ENCODE data around the gene STAT5A. TPM values are rescaled to one million over a fixed set of nuclear protein-coding genes. Genes with fewer than 3 reads are reported as not detected.

STAT5A gene
- total and polyA plus RNA-seq, 9 of the 15 experiments (the other 6 are each of a cell fraction or from before 2014, with no cell fraction given), result 79.9 to 415 (median 196) TPM

GRCh38 chr17:42312285-42313130 is 24.2 kb downstream of the STAT5A start (continued):
- TF ChIP-seq ZNF12 (CRISPR knock-in tag; IDR thresholded peaks at IDR 0.05), result no peak
- TF ChIP-seq ZNF764 (CRISPR knock-in tag; IDR thresholded peaks at IDR 0.05; ENCODE audit: low read depth), result no peak
- peak; percentile 98 for TF ChIP-seq ZBTB7A (IDR thresholded peaks at IDR 0.05; ENCODE audit: borderline replicate concordance, control insufficient read depth, low read depth, low read length)
- peak; percentile 79 for TF ChIP-seq MTA2 (IDR thresholded peaks at IDR 0.05; ENCODE audit: low read depth)
- peak; percentile 76; the same call in 1 of the 2 replicates for TF ChIP-seq HIVEP1 (CRISPR knock-in tag; IDR thresholded peaks at IDR 0.05)
- TF ChIP-seq MYNN (IDR thresholded peaks at IDR 0.05), result peak; percentile 94
- no peak for TF ChIP-seq MYNN (CRISPR knock-in tag; IDR thresholded peaks at IDR 0.05)
- TF ChIP-seq MBD1 (CRISPR knock-in tag; IDR thresholded peaks at IDR 0.05), result no peak
- no peak for TF ChIP-seq ARID3A (IDR thresholded peaks at IDR 0.05; ENCODE audit: borderline replicate concordance, low read depth, low read length)
- TF ChIP-seq ZMIZ1 (IDR thresholded peaks at IDR 0.05; ENCODE audit: low read depth in 2 of 2, low read length in 2 of 2), result peak in 1 of 2 experiments; percentile 92; a peak in 2 of 4 replicates
- no peak for TF ChIP-seq U2AF1 (optimal IDR thresholded peaks at IDR 0.05; ENCODE audit: low read depth, low read length)
- no peak for TF ChIP-seq LCOR (CRISPR knock-in tag; IDR thresholded peaks at IDR 0.05)
- TF ChIP-seq HDAC8 (tag; IDR thresholded peaks at IDR 0.05), result 0 out of 2 replicates have a peak, but pooled peaks have one; percentile 38
- no peak for TF ChIP-seq BCL6 (CRISPR knock-in tag; IDR thresholded peaks at IDR 0.05)
- TF ChIP-seq HES1 (IDR thresholded peaks at IDR 0.05; ENCODE audit: low read depth), result peak; percentile 95
- peak; percentile 17 for TF ChIP-seq MXD1 (CRISPR knock-in tag; IDR thresholded peaks at IDR 0.05; ENCODE audit: borderline replicate concordance, poor library complexity, severe bottlenecking)
- TF ChIP-seq TAF15 (IDR thresholded peaks at IDR 0.05; ENCODE audit: low read depth, low read length), result 0 out of 2 replicates have a peak, but pooled peaks have one; percentile 32

Data from K562 (cell line).